ENCODE data around the gene IQGAP3.

Gene IQGAP3

GRCh38 chr1:156537027-156537426 is 35.3 kb downstream of the IQGAP3 start:
- no peak for DNase-seq

GRCh38 chr1:156534424-156535060 is 37.8 kb downstream of the IQGAP3 start:
- DNase-seq = no peak

DNA sequence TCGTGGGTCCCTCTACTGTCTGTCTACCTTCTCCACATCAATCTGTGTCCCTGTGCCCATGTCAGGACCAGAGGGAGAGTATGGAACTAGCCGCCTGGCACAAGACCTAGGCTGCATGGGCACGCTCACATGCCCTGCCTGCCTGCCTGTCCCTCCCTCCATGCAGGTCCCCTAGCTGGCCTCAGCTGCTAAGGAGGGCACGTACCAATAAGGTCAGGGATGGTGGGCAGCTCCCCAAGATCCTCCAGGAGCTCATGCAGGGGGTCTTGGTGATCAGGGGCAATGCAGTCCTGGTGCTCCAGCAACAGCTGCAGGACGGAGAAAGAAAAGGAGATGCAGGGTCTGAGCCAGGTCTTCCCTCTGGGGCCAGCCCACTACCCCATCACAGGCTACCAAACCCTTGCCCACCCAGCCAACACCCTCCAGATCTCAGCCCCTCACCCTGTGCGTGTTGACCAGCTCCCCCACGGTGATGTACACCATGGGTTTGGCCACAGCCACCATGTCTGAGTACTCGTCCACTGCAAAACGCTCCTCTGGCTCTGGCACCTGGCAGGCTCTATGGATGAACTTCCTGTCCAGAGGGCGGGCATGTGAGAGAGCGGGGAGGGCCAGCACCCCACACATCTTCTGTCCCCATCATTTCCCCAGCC is 38.7 kb downstream of the IQGAP3 start:
- DNase-seq = no peak

DNA sequence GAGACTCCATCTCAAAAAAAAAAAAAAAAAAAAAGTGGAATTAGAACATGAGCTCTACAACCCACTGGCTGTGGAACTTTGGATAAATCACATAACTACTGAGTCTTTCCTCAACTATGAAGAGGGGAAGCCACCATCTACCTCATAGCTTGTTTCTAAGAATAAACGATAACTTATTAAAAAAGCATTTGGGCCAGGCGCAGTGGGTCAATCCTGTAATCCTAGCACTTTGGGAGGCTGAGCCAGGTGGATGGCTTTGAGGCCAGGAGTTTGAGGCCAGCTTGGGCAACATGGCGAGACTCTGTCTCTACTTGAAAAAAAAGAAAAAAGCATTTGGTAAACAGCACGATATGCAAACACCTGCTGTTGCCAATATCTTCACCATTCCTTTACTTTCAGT is 40.0 kb downstream of the IQGAP3 start:
- DNase-seq = no peak

GRCh38 chr1:156530006-156530405 is 42.4 kb downstream of the IQGAP3 start:
- no peak for DNase-seq

DNA sequence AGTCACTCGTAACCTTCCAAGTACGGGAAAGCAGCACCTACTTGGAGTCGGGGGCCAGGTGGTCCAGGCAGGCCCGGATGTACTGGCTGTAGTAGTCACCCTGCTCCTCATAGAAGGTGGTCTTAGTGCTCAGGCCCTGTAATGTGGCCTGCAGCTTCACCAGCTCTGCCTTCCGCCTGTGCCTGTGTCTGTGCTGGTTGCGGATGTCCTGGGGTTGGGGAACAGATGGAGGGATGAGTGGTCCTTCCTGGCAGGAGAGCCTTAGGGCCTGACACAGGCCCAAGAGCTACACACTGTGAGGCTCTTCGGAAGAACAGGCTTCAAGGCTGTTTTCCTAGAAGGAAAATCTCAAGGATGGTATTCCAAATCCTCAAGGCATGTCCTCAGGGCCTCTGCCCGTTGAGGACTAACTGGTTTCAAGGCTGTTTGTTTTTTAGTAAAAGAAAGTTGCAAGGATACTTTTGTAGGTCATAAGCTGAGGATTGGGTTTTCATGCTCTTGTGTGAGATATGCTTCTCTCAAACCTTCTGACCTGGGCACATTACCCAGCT is 43.4 kb downstream of the IQGAP3 start:
- no peak for DNase-seq

DNA sequence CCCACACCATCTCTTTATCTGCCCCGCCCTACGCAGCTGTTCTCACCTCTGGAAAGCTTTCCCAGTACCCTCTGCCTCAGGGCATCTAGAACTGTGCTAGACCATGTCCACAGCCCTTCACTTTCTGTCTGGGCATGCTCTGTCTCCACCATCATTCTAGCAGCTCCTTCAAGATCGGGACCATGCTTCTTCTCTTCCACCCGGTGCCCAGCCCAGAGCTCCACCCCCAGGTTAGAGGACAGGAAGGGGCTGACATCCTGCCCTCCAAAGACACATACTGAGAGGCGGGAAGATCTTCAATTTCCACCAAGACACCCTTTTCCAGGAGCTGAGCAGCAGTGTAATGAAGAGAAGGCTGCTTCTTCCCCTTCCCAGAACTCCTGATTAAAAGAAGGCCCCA is 44.1 kb downstream of the IQGAP3 start:
- peak in 1 of 6 experiments; percentile 5 for DNase-seq

DNA sequence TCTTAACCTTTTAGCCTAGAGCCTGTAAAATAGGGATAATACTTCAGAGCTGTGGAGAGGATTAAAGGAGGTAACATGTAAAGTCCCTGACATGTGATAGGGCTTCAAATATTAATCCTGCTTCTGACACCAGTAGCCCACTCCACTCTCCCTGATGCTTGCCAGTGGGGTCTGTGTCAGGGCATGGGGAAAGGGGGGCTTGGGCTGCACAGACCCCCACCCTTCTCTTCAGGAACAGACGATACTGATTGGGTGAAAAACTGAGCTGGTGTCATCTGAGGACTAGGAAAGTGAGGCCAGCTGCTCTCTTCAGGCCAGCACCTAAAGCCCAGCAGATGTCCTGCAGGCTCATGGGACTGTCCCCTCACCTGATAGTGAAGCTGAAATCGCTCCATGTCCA is 44.8 kb downstream of the IQGAP3 start:
- no peak for DNase-seq

GRCh38 chr1:156525856-156526489 is 46.4 kb downstream of the IQGAP3 start:
- no peak for DNase-seq

DNA sequence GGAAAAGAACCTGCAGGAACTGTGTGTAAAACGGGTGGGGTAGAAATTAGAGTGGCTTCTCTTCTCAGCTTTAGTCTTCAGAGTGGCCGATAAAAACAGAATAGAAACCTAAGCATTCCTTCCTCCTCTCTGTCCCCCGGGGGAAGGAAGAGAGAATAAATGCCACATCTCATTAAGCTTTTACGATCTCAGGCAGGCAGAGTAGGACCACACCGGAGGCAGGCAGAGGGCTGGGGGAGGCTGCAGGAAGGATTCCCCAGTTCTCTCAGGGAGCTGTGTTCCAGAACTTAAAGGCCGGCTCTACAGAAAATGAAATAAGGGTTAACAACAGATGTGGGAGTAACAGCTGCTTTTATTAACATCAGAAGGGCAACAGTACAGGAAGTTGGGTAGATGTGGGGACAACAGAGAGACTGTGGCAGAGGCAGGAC is 47.3 kb downstream of the IQGAP3 start:
- DNase-seq = no peak

GRCh38 chr1:156524481-156524869 is 47.9 kb downstream of the IQGAP3 start:
- no peak for DNase-seq

GRCh38 chr1:156523801-156524480 is 48.4 kb downstream of the IQGAP3 start:
- no peak for DNase-seq

DNA sequence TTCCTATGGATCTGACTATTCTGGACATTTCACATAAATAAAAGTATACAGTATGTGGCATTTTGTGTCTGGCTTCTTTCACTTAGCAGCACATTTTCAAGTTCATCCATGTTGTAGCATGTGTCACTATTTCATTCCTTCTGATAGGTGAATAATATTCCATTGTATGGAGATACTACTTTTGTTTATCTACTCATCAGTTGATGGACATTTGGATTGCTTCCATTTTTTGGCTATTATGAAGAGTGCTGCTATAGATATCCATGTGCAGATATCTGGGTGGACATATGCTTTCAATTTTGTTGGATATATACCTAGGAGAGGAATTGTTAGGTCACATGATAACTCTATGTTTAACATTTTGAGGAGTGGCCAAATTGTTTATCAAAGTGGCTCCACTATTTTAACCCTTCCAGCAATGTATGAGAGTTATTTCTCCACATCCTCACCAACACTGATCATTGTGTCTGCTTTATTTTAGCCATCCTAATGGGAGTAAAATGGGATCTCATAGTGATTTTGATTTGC is 49.9 kb downstream of the IQGAP3 start:
- DNase-seq = no peak

- no peak for DNase-seq
Observed at GRCh38 chr1:156517748-156518147, 54.6 kb downstream of the IQGAP3 start.

DNA sequence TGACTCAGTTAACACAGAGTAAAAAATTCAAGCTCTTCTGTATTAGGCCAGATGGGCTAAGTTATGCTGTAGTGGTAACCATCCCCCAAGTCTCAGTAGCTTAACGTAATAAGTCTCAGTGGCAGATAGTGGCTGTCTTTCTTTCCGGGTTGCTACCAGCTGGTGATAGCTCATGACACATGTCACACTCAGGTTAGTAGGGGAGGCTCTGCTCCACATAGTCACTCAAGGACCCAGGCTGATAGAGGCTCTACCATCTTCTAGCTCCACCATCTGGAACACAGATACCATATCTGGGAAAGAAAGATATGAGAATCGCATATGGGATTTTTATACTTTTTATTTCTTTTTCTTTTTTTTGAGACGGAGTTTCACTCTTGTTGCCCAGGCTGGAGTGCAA is 55.5 kb downstream of the IQGAP3 start:
- no peak for DNase-seq

DNA sequence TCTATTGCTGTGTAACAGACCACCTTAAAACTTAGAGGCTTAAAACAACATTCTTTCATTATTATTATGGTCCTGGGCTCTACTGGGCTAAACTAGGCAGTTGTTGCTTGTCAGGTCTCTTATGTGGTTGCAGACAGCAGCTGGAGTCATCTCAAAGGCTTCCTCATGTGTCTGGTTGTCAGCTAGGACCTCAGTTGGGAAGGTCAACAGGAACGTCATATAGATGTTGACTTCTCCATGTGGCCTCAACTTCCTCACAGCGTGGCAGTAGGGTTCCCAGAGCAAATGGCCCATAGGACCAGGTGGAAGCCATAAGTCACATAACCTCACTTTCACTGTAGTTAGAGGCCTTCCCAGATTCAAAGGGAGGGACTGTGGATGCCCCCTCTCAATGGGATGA is 56.4 kb downstream of the IQGAP3 start:
- no peak for DNase-seq

- no peak for DNase-seq
Observed at GRCh38 chr1:156513185-156513584, 59.2 kb downstream of the IQGAP3 start.

- DNase-seq = no peak
Observed at GRCh38 chr1:156511644-156512043, 60.7 kb downstream of the IQGAP3 start.

- DNase-seq = no peak
Observed at GRCh38 chr1:156510709-156511108, 61.7 kb downstream of the IQGAP3 start.

- no peak for DNase-seq
Observed at GRCh38 chr1:156509424-156510034, 62.8 kb downstream of the IQGAP3 start.

DNA sequence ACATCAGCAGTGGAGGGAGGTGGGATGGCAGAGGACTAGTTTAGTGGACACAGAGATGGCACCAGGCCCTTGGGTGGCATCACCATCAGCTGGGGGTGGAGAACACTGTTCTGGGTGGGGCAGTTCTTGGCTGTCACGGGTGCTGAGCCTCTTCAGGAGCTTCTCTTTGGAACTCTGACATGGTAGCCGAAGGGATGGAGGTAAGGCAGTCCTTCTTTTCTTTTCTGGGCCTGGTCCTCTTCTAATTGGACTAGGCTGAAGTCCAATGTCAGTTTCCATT is 63.5 kb downstream of the IQGAP3 start:
- no peak for DNase-seq

GRCh38 chr1:156508205-156508954 is 64.0 kb downstream of the IQGAP3 start:
- peak in 1 of 6 experiments; percentile 22 for DNase-seq

Data from stimulated activated naive CD4-positive, alpha-beta T cell (primary cell).